Stimulated activated naive CD8-positive, alpha-beta T cell treated with anti-CD3 and anti-CD28 coated beads, Interleukin-15, Interleukin-2, amounts not matched to agents 100 ng/mL and 50 ng/mL, for 24 hours (primary cell): ENCODE results near the gene RIPK3.

Experiments
- H3K27ac Mint-ChIP-seq: one replicate; pipeline ENCODE4 v1.8.0; 2021; ENCODE audit warnings: mild to moderate bottlenecking, mixed read lengths
- H3K27me3 Mint-ChIP-seq: one replicate; pipeline ENCODE4 v1.8.0; 2021; ENCODE audit warnings: mixed read lengths
- H3K36me3 Mint-ChIP-seq: one replicate; pipeline ENCODE4 v1.8.0; 2021; ENCODE audit warnings: low read depth, mixed read lengths
- H3K4me1 Mint-ChIP-seq: one replicate; pipeline ENCODE4 v1.8.0; 2021; ENCODE audit warnings: low read depth, mixed read lengths
- H3K4me3 Mint-ChIP-seq: one replicate; pipeline ENCODE4 v1.8.0; 2021; ENCODE audit warnings: mild to moderate bottlenecking, mixed read lengths
- H3K9me3 Mint-ChIP-seq: one replicate; pipeline ENCODE4 v1.8.0; 2021; ENCODE audit warnings: mixed read lengths

Gene RIPK3

GRCh38 chr14:24311837-24312615 lies 27.8 kb downstream of the RIPK3 start:
- Mint-ChIP-seq H3K27me3 (no peaks in the 10 kb centered on the region), H3K27ac (peak overlapping the region; percentile 67), H3K4me3 (peak overlapping the region; percentile 74), H3K4me1 (peaks cover 72% of the 10 kb centered on the region), H3K36me3 (peaks cover 40% of the 10 kb centered on the region), H3K9me3 (no peaks in the 10 kb centered on the region)

GRCh38 chr14:24310646-24311604 lies 28.9 kb downstream of the RIPK3 start, which contains the start of gene LTB4R:
Gene LTB4R, plus strand, starts transcription at chr14:24311502. Its CDS starts 4,150 bp downstream, at chr14:24315652.
- Mint-ChIP-seq H3K9me3 (no peaks in the 10 kb centered on the region), H3K4me1 (peaks cover 68% of the 10 kb centered on the region), H3K27ac (peak within 1 kb of the TSS; percentile 78), H3K36me3 (peaks cover 49% of the 10 kb centered on the region), H3K27me3 (no peaks in the 10 kb centered on the region), H3K4me3 (peak within 1 kb of the TSS; percentile 76)

DNA sequence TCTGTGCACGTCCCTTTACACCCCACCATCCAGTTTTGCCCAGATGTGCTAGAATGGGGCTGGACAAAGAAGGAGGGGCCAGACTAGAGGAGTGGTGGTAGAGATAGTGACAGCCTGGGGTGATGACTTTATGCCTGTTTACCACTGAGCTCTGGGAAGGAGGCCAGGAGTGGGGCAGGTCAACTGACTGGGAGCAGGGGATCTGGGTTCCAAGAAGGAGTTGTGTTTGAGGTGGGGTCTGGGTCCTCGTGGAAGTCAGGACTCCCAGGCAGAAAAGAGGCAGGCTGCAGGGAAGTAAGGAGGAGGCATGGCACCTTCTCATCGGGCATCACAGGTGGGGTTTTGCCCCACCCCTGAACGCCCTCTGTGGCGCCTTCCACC lies 29.5 kb downstream of the RIPK3 start:
- Mint-ChIP-seq H3K27me3 (no peaks in the 10 kb centered on the region), H3K4me1 (peaks cover 63% of the 10 kb centered on the region), H3K36me3 (peaks cover 56% of the 10 kb centered on the region), H3K4me3 (peak overlapping the region; percentile 76), H3K9me3 (no peaks in the 10 kb centered on the region), H3K27ac (peak overlapping the region; percentile 78)

- Mint-ChIP-seq H3K9me3 (no peaks in the 10 kb centered on the region), H3K27me3 (no peaks in the 10 kb centered on the region), H3K4me1 (peaks cover 58% of the 10 kb centered on the region), H3K27ac (peak within 1 kb of the TSS; percentile 78), H3K4me3 (peak within 1 kb of the TSS; percentile 76), H3K36me3 (peaks cover 61% of the 10 kb centered on the region)
These were observed 30.1 kb downstream of the RIPK3 start, which contains the start of gene LTB4R2 for GRCh38 chr14:24309538-24310264. Gene LTB4R2, plus strand, starts transcription at chr14:24310140. Its CDS starts 525 bp downstream, at chr14:24310665.

- Mint-ChIP-seq H3K4me3 (no peak overlapping the region), H3K36me3 (peaks cover 70% of the 10 kb centered on the region), H3K9me3 (no peaks in the 10 kb centered on the region), H3K4me1 (peaks cover 47% of the 10 kb centered on the region), H3K27me3 (no peaks in the 10 kb centered on the region), H3K27ac (no peak overlapping the region)
These were observed 31.3 kb downstream of the RIPK3 start for GRCh38 chr14:24308342-24309124.

GRCh38 chr14:24307575-24308341 lies 32.0 kb downstream of the RIPK3 start, which contains the start of gene CIDEB:
Gene CIDEB, minus strand, starts transcription at chr14:24307977. Its CDS starts 119 bp downstream, at chr14:24307858.
- Mint-ChIP-seq H3K27me3 (no peaks in the 10 kb centered on the region), H3K36me3 (peaks cover 67% of the 10 kb centered on the region), H3K4me1 (peaks cover 39% of the 10 kb centered on the region), H3K9me3 (no peaks in the 10 kb centered on the region), H3K27ac (peak within 1 kb of the TSS; percentile 2), H3K4me3 (no peak within 1 kb of the TSS)

GRCh38 chr14:24307156-24307574 lies 32.6 kb downstream of the RIPK3 start:
- Mint-ChIP-seq H3K4me1 (peaks cover 33% of the 10 kb centered on the region), H3K4me3 (no peak overlapping the region), H3K27me3 (no peaks in the 10 kb centered on the region), H3K9me3 (no peaks in the 10 kb centered on the region), H3K27ac (peak overlapping the region; percentile 2), H3K36me3 (peaks cover 63% of the 10 kb centered on the region)

DNA sequence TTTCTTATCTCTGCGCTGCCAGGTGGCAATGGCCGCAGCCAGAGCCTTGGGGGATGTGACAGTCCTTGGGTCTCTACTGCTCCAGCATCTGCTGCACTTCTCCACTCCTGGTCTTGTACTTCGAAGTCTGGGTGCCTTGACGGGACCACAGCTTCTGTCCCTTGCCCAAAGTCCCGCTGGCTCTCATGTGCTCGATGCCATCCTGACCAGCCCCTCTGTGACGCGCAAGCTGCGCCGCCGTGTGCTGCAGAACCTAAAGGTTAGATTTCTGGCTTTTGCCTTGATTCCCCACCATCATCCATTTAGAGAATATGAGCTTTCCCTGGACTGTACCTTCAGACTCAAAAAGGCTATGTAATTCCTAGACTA lies 35.8 kb downstream of the RIPK3 start:
- Mint-ChIP-seq H3K4me3 (no peak overlapping the region), H3K9me3 (no peaks in the 10 kb centered on the region), H3K4me1 (peaks cover 30% of the 10 kb centered on the region), H3K27me3 (no peaks in the 10 kb centered on the region), H3K27ac (no peak overlapping the region), H3K36me3 (peaks cover 68% of the 10 kb centered on the region)

DNA sequence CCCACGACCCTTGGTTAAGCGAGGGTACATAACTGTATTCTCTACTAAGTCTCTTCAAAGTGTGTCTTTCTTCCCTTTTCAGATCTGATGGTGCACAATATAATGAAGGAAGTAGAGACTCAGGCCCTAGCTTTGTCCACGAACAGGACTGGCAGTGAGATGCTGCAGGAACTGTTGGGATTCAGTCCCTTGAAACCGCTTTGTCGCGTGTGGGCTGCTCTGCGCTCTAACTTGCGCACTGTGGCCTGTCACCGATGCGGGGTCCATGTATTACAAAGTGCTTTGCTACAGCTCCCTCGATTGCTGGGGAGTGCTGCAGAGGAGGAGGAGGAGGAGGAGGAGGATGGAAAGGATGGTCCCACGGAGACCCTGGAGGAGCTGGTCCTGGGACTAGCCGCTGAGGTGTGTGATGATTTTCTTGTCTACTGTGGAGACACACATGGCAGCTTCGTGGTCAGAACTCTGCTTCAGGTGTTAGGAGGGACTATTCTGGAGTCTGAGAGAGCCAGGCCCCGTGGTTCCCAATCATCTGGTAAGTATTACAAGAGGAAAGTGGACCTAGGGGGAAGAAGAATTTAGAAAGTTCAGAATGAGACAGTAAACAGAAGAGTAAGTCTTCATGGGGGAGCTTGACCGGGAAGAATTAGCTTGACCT lies 39.3 kb downstream of the RIPK3 start:
- Mint-ChIP-seq H3K4me1 (peaks cover 51% of the 10 kb centered on the region), H3K9me3 (no peaks in the 10 kb centered on the region), H3K27me3 (no peaks in the 10 kb centered on the region), H3K27ac (peak overlapping the region; percentile 84), H3K36me3 (peaks cover 49% of the 10 kb centered on the region), H3K4me3 (peak overlapping the region; percentile 92)

DNA sequence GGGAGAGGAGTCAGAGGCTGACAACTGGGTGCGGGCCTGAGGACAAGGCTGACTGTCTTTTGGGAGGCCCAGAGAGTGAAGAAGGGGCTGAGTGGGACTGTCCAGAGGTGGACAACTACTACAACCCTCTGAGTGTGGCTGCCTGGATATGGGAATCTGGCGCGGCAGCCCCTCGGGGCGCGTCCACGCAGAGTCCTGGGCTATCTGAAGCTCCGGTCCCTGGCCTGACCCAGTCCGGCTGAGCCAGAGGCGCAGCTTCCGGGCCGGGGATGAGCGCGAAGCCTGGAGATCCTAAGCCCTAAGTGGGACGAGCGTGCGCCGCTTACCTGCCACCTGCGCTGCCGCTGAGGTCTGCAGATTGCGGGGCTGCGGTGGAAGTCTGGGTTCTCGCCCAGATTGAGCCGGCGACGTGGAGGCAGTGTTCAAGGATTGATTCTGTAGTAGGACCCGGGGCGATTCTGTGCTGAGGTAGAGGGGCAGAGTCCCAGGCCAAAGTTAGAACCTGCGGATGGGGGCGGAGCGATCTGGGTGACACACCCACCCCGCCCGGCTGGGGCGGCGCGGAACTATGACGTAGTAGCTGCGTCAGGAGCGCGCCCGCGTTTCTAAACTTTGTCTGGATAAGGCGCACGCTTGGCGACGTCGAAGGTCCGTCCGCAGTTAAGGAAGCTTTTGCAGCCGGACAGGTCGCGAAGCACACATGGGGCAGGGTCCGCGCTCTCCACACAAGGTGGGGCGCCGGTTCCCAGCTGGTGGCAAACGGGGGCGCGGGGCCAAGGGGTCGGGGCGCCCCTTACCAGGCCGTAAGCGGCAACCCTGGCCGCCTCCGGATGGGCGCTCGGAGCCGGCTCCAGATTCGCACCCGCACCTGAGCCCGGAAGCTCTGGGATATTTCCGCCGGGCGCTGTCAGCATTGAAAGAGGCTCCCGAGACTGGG lies 40.3 kb downstream of the RIPK3 start, which contains the start of the genes DHRS1 and NOP9:
Gene DHRS1 (minus strand): TSS at position 526 of the 937 bp plus-strand sequence. CDS start 674 bp downstream, outside the sequence.
Gene NOP9 (plus strand): TSS at position 596 of the 937 bp plus-strand sequence. CDS start 105 bp downstream, at position 701.
- peaks cover 51% of the 10 kb centered on the region for H3K4me1 Mint-ChIP-seq
- peaks cover 47% of the 10 kb centered on the region for H3K36me3 Mint-ChIP-seq
- no peaks in the 10 kb centered on the region for H3K9me3 Mint-ChIP-seq
- peak within 1 kb of the TSS; percentile 84 for H3K27ac Mint-ChIP-seq
- peak within 1 kb of the TSS; percentile 92 for H3K4me3 Mint-ChIP-seq
- H3K27me3 Mint-ChIP-seq, result no peaks in the 10 kb centered on the region

GRCh38 chr14:24298892-24299254 lies 40.9 kb downstream of the RIPK3 start:
- peak overlapping the region; percentile 92 for H3K4me3 Mint-ChIP-seq
- H3K36me3 Mint-ChIP-seq, result peaks cover 42% of the 10 kb centered on the region
- peak overlapping the region; percentile 84 for H3K27ac Mint-ChIP-seq
- no peaks in the 10 kb centered on the region for H3K9me3 Mint-ChIP-seq
- H3K4me1 Mint-ChIP-seq, result peaks cover 51% of the 10 kb centered on the region
- no peaks in the 10 kb centered on the region for H3K27me3 Mint-ChIP-seq
